Renal pelvis (tissue), 12 donors: ENCODE data around the gene MRAP. TPM values are rescaled to one million over a fixed set of nuclear protein-coding genes. Genes with fewer than 3 reads are reported as not detected.
"Not testable (repeated sequence)": the region's sequence is repeated elsewhere in the genome, so short reads cannot be mapped to it uniquely, and the experiment has no call there.

Experiments used
- DNase-seq: peaks from one replicate; pipeline ENCODE4 v3.0.0-alpha.2; 2013
- long read RNA-seq, 16 experiments: transcript quantifications; one replicate each; lab custom pipeline, GENCODE V29; 2026
- polyA plus RNA-seq, 3 donors: library from polyadenylated mRNA; unstranded; fragments of 120-200 nt; gene quantifications; one replicate each; pipeline ENCODE4 v1.2.1, GENCODE V29; 2013; ENCODE audit not compliant: insufficient read length in 3 of 3

MRAP gene
- polyA plus RNA-seq = not detected
- long read RNA-seq, donor 1 = 0 reads
- long read RNA-seq, donor 2 = 0 reads
- long read RNA-seq, donor 3 = 0 reads
- long read RNA-seq, donor 4 = 0 reads
- long read RNA-seq, donor 5 = 0 reads
- long read RNA-seq, donor 6 = 0 reads
- long read RNA-seq, donor 7 = 0 reads
- long read RNA-seq, donor 8, partial matches to known transcripts = 0 of 1 reads
- long read RNA-seq, donor 8, other reads (novel, unspliced or antisense) = 0 of 1 reads
- long read RNA-seq, donor 9 = 0 reads
- long read RNA-seq, donor 10 = 0 reads
- long read RNA-seq, donor 11 = 0 reads
- long read RNA-seq, donor 12 = 0 reads
- long read RNA-seq, donor 13 = 0 reads
- long read RNA-seq, donor 14 = 0 reads
- long read RNA-seq, donor 15, partial matches to known transcripts = 7 of 7 reads
- long read RNA-seq, donor 15, other reads (novel, unspliced or antisense) = 0 of 7 reads
- long read RNA-seq, donor 16 = 0 reads

- DNase-seq = no peak
These were observed at the start of gene MRAP for GRCh38 chr21:32298658-32299081. Gene MRAP, plus strand, starts transcription at chr21:32298855. Its CDS starts 117 bp downstream, at chr21:32298972.

GRCh38 chr21:32249511-32250280 lies 49.0 kb upstream of the MRAP start:
- DNase-seq = no peak

- DNase-seq = no peak
These were observed 46.5 kb upstream of the MRAP start for GRCh38 chr21:32252136-32252535.

GRCh38 chr21:32253215-32253641 lies 45.4 kb upstream of the MRAP start:
- DNase-seq = no peak

- no peak for DNase-seq
These were observed 42.4 kb upstream of the MRAP start for GRCh38 chr21:32256251-32256650.

- peak; percentile 80 for DNase-seq
These were observed 41.6 kb upstream of the MRAP start for GRCh38 chr21:32256873-32257620.

GRCh38 chr21:32257962-32258785 lies 40.5 kb upstream of the MRAP start:
- DNase-seq = peak; percentile 82

GRCh38 chr21:32258786-32259048 lies 39.9 kb upstream of the MRAP start:
- DNase-seq = not testable (repeated sequence)

- DNase-seq = no peak
These were observed 38.5 kb upstream of the MRAP start for GRCh38 chr21:32260130-32260529.

GRCh38 chr21:32261929-32262328 lies 36.7 kb upstream of the MRAP start:
- no peak for DNase-seq

GRCh38 chr21:32265321-32265720 lies 33.3 kb upstream of the MRAP start:
- DNase-seq = not testable (repeated sequence)

- no peak for DNase-seq
These were observed 27.9 kb upstream of the MRAP start for GRCh38 chr21:32270748-32271147.

GRCh38 chr21:32276671-32277070 lies 22.0 kb upstream of the MRAP start:
- DNase-seq = no peak

- DNase-seq = no peak
These were observed 20.6 kb upstream of the MRAP start for GRCh38 chr21:32278103-32278502.

GRCh38 chr21:32278518-32279376 lies 19.9 kb upstream of the MRAP start, which contains the start of gene MIS18A:
Gene MIS18A, minus strand, starts transcription at chr21:32279049. Its CDS starts 35 bp downstream, at chr21:32279014.
- DNase-seq = peak; percentile 94

- no peak for DNase-seq
These were observed 19.3 kb upstream of the MRAP start for GRCh38 chr21:32279377-32279680.

- no peak for DNase-seq
These were observed 17.1 kb upstream of the MRAP start for GRCh38 chr21:32281531-32281930.

GRCh38 chr21:32282992-32283391 lies 15.7 kb upstream of the MRAP start:
- DNase-seq = no peak

GRCh38 chr21:32285476-32285875 lies 13.2 kb upstream of the MRAP start:
- DNase-seq = no peak

GRCh38 chr21:32297449-32297848 lies 1.2 kb upstream of the MRAP start:
- no peak for DNase-seq

GRCh38 chr21:32298148-32298559 lies 501 bp upstream of the MRAP start:
- no peak for DNase-seq
